WTC11 (cell line): ENCODE results near the gene CORO2B.

Source experiments
- CTCF ChIP-seq: fragments of 200-600 bp; IDR thresholded peaks from 2 replicates; pipeline ENCODE4 v1.8.0; 2022; ENCODE audit warnings: antibody characterized with exemption
- GRHL2 ChIP-seq: fragments of 250-450 bp; sonication (Bioruptor Pico); IDR thresholded peaks from 2 replicates; pipeline ENCODE4 v1.8.0; 2022; ENCODE audit warnings: mild to moderate bottlenecking, moderate library complexity; ENCODE audit not compliant: insufficient replicate concordance, severe bottlenecking
- NFYB ChIP-seq: sonication (generic); formaldehyde crosslinking; conservative IDR thresholded peaks from 2 replicates; pipeline ENCODE4 v1.8.0; 2022; ENCODE audit warnings: low read depth, missing genetic modification reagents
- PREB ChIP-seq: sonication (generic); formaldehyde crosslinking; IDR thresholded peaks from 2 replicates; pipeline ENCODE4 v1.8.1; 2022; ENCODE audit warnings: mild to moderate bottlenecking, missing genetic modification reagents, moderate library complexity, borderline replicate concordance
- STAT6 ChIP-seq: sonication (generic); formaldehyde crosslinking; conservative IDR thresholded peaks from 2 replicates; pipeline ENCODE4 v1.8.1; 2023; ENCODE audit warnings: mild to moderate bottlenecking, low read depth, missing genetic modification reagents, moderate library complexity
- USF2 ChIP-seq: sonication (generic); formaldehyde crosslinking; IDR thresholded peaks from 2 replicates; pipeline ENCODE4 v1.8.1; 2023; ENCODE audit warnings: mild to moderate bottlenecking, missing genetic modification reagents, moderate library complexity

GRCh38 chr15:68679961-68680371 lies 101.2 kb downstream of the CORO2B start:
- TF ChIP-seq CTCF (no peak), GRHL2 (CRISPR knock-in tag) (no peak), STAT6 (CRISPR knock-in tag) (no peak), PREB (CRISPR knock-in tag) (no peak), NFYB (CRISPR knock-in tag) (no peak), USF2 (CRISPR knock-in tag) (no peak)
